H1 (cell line): Measurements from ENCODE around the gene CRTC1. TPM values are rescaled to one million over a fixed set of nuclear protein-coding genes. Genes with fewer than 3 reads are reported as not detected.

Experiments
- CTCF ChIA-PET: fragments of 300-600 bp; sonication (Branson Sonifier 250); formaldehyde crosslinking; loops from one replicate; lab custom pipeline; 2021; ENCODE audit not compliant: partially characterized antibody; lab: Charles Lee
- POLR2A ChIA-PET: fragments of 300-600 bp; sonication (Branson Sonifier 250); formaldehyde crosslinking; loops from one replicate; lab custom pipeline; 2021; ENCODE audit warnings: inconsistent platforms; ENCODE audit not compliant: partially characterized antibody; lab: Charles Lee
- DNase-seq, 2 experiments: peaks; one replicate each; pipeline versions ENCODE4 v3.0.0 to v3.0.0-alpha.2; 2010 to 2022; ENCODE audit warnings: low spot score in 2 of 2, low read depth in 1 of 2, mixed read lengths in 1 of 2
- FAIRE-seq: peaks from 2 replicates; lab custom pipeline; 2011; peaks lifted over from hg19 to GRCh38; lab: Jason Lieb, UNC
- H2AFZ ChIP-seq: 2 replicates; pipeline ENCODE4 v1.8.1; 2012; ENCODE audit warnings: low read length, inconsistent platforms
- H2AK5ac ChIP-seq: 2 replicates; pipeline ENCODE4 v1.6.1; 2013; ENCODE audit warnings: low read depth, low read length
- H2BK120ac ChIP-seq: replicated peaks from 2 replicates; pipeline ENCODE3; 2013; ENCODE audit warnings: low read depth, low read length, inconsistent platforms
- H2BK12ac ChIP-seq: 2 replicates; pipeline ENCODE4 v1.6.1; 2013; ENCODE audit warnings: low read depth, low read length
- H2BK15ac ChIP-seq: 2 replicates; pipeline ENCODE4 v1.6.1; 2013; ENCODE audit warnings: low read length
- H2BK20ac ChIP-seq: 2 replicates; pipeline ENCODE4 v1.6.1; 2013; ENCODE audit warnings: low read length
- H2BK5ac ChIP-seq: 2 replicates; pipeline ENCODE4 v1.6.1; 2013; ENCODE audit warnings: low read depth, low read length
- H3K14ac ChIP-seq: 2 replicates; pipeline ENCODE4 v1.6.1; 2013; ENCODE audit warnings: inconsistent platforms; ENCODE audit not compliant: insufficient read length
- H3K18ac ChIP-seq: 2 replicates; pipeline ENCODE4 v1.6.1; 2013; ENCODE audit warnings: low read length; ENCODE audit errors: extremely low read depth
- H3K23ac ChIP-seq: 2 replicates; pipeline ENCODE4 v1.6.1; 2013; ENCODE audit warnings: inconsistent platforms; ENCODE audit not compliant: insufficient read length
- H3K23me2 ChIP-seq: 2 replicates; pipeline ENCODE4 v1.6.1; 2013; ENCODE audit warnings: low read depth, low read length
- H3K27ac ChIP-seq: 2 replicates; pipeline ENCODE4 v1.6.1; 2011; ENCODE audit warnings: low read depth, low read length, inconsistent platforms
- H3K27me3 ChIP-seq, 4 experiments: replicated peaks in 1 of 4; 1 replicate in 1 of 4; 2 replicates in 3 of 4; pipeline versions ENCODE4 v1.6.1 to v1.8.1; 2011 to 2013; ENCODE audit warnings: low read length in 3 of 4, mild to moderate bottlenecking in 3 of 4, inconsistent platforms in 2 of 4, mixed read lengths in 2 of 4, moderate library complexity in 1 of 4; ENCODE audit not compliant: control insufficient read depth in 3 of 4, insufficient read depth in 3 of 4; ENCODE audit errors: extremely low read depth in 1 of 4
- H3K36me3 ChIP-seq, 4 experiments: 2 replicates each; pipeline versions ENCODE4 v1.6.1 to v1.8.1; 2011 to 2013; ENCODE audit warnings: mild to moderate bottlenecking in 4 of 4, low read length in 3 of 4, moderate library complexity in 2 of 4, control low read depth in 1 of 4, inconsistent platforms in 1 of 4; ENCODE audit not compliant: insufficient read depth in 4 of 4, control insufficient read depth in 2 of 4
- H3K4ac ChIP-seq: replicated peaks from 2 replicates; pipeline ENCODE3; 2013; ENCODE audit warnings: low read length, low read depth, mixed read lengths, inconsistent platforms; ENCODE audit not compliant: insufficient read length
- H3K4me1 ChIP-seq, 4 experiments: replicated peaks in 1 of 4; 1 replicate in 1 of 4; 2 replicates in 3 of 4; pipeline versions ENCODE4 v1.6.1 to v1.8.1; 2011 to 2013; ENCODE audit warnings: low read length in 3 of 4, inconsistent platforms in 2 of 4, mixed read lengths in 1 of 4; ENCODE audit not compliant: insufficient read depth in 4 of 4, control insufficient read depth in 3 of 4
- H3K4me2 ChIP-seq, 2 experiments: 2 replicates each; pipeline versions ENCODE4 v1.6.1 to v1.8.1; 2011 to 2013; ENCODE audit warnings: low read depth in 2 of 2, low read length in 2 of 2, control low read depth in 1 of 2, inconsistent platforms in 1 of 2, mild to moderate bottlenecking in 1 of 2; ENCODE audit not compliant: insufficient read depth in 1 of 2
- H3K4me3 ChIP-seq, 4 experiments: fragments of 200-600, 300-600 bp in 1 of 4; sonication (generic), shearing (Covaris generic), sonication (Bioruptor Twin) in 1 of 4; 2 replicates each; pipeline versions ENCODE4 v1.5.1 to v1.8.1; 2011 to 2016; ENCODE audit warnings: low read length in 4 of 4, low read depth in 3 of 4, control low read depth in 2 of 4, inconsistent platforms in 2 of 4, mild to moderate bottlenecking in 2 of 4, mixed read lengths in 1 of 4, moderate library complexity in 1 of 4; ENCODE audit not compliant: insufficient read depth in 2 of 4; ENCODE audit errors: extremely low read depth in 1 of 4
- H3K56ac ChIP-seq: replicated peaks from 2 replicates; pipeline ENCODE3; 2013; ENCODE audit warnings: low read depth, mild to moderate bottlenecking, mixed read lengths, low read length, inconsistent platforms; ENCODE audit not compliant: insufficient read length
- H3K79me1 ChIP-seq: 2 replicates; pipeline ENCODE4 v1.6.1; 2013; ENCODE audit warnings: low read depth, low read length, control low read depth
- H3K79me2 ChIP-seq, 2 experiments: 2 replicates each; pipeline versions ENCODE4 v1.6.1 to v1.8.1; 2012 to 2013; ENCODE audit warnings: low read length in 2 of 2, mild to moderate bottlenecking in 2 of 2, inconsistent platforms in 1 of 2; ENCODE audit not compliant: insufficient read depth in 2 of 2, control insufficient read depth in 1 of 2
- H3K9ac ChIP-seq, 4 experiments: replicated peaks in 1 of 4; 1 replicate in 1 of 4; 2 replicates in 3 of 4; pipeline versions ENCODE4 v1.6.1 to v1.8.1; 2011 to 2013; ENCODE audit warnings: low read depth in 3 of 4, low read length in 3 of 4, control low read depth in 2 of 4, mild to moderate bottlenecking in 2 of 4, moderate library complexity in 2 of 4, inconsistent platforms in 1 of 4; ENCODE audit errors: extremely low read depth in 1 of 4
- H3K9me3 ChIP-seq, 2 experiments: 2 replicates each; pipeline versions ENCODE4 v1.6.1 to v1.8.1; 2012 to 2013; ENCODE audit warnings: mild to moderate bottlenecking in 2 of 2, moderate library complexity in 2 of 2, control low read depth in 1 of 2, inconsistent platforms in 1 of 2, low read depth in 1 of 2, low read length in 1 of 2, mixed read lengths in 1 of 2; ENCODE audit not compliant: insufficient read depth in 2 of 2
- H4K20me1 ChIP-seq, 2 experiments: replicated peaks in 1 of 2; 2 replicates each; pipeline versions ENCODE3 to v1.8.1; 2011 to 2013; ENCODE audit warnings: inconsistent platforms in 2 of 2, low read length in 2 of 2, mild to moderate bottlenecking in 1 of 2; ENCODE audit not compliant: insufficient read depth in 2 of 2, control insufficient read depth in 1 of 2
- H4K5ac ChIP-seq: 2 replicates; pipeline ENCODE4 v1.6.1; 2013; ENCODE audit warnings: low read length, low read depth, mixed read lengths, inconsistent platforms; ENCODE audit not compliant: insufficient read length
- H4K8ac ChIP-seq: 2 replicates; pipeline ENCODE4 v1.8.0; 2013; ENCODE audit warnings: mild to moderate bottlenecking, moderate library complexity, low read length, inconsistent platforms; ENCODE audit not compliant: insufficient read depth; ENCODE audit errors: extremely low read depth
- H4K91ac ChIP-seq: replicated peaks from 2 replicates; pipeline ENCODE3; 2013; ENCODE audit warnings: low read length, mixed read lengths, inconsistent platforms; ENCODE audit not compliant: insufficient read length
- BACH1 ChIP-seq: IDR thresholded peaks from 2 replicates; pipeline ENCODE4 v1.6.1; 2012; ENCODE audit warnings: low read length, improper control_type of control experiment
- KDM5A ChIP-seq: fragments of 200-600 bp; IDR thresholded peaks from 2 replicates; pipeline ENCODE4 v1.7.1; 2012; ENCODE audit warnings: mild to moderate bottlenecking, low read length, inconsistent platforms, mixed read lengths
- MAFK ChIP-seq: IDR thresholded peaks from 2 replicates; pipeline ENCODE4 v1.6.1; 2012; ENCODE audit warnings: low read depth, mild to moderate bottlenecking, improper control_type of control experiment, low read length
- MAX ChIP-seq: IDR thresholded peaks from 2 replicates; pipeline ENCODE4 v1.6.1; 2012; ENCODE audit warnings: inconsistent platforms
- NANOG ChIP-seq: IDR thresholded peaks from 2 replicates; pipeline ENCODE4 v1.6.1; 2011; ENCODE audit warnings: low read length, low read depth, mild to moderate bottlenecking, inconsistent platforms; ENCODE audit not compliant: insufficient read depth, poor library complexity, severe bottlenecking
- PHF8 ChIP-seq: fragments of 200-600 bp; sonication (generic); conservative IDR thresholded peaks from 2 replicates; pipeline ENCODE4 v1.7.1; 2012; ENCODE audit warnings: low read depth, mild to moderate bottlenecking, inconsistent platforms, low read length, moderate library complexity
- POU5F1 ChIP-seq: IDR thresholded peaks from 2 replicates; pipeline ENCODE4 v1.6.1; 2011; ENCODE audit warnings: low read depth, mild to moderate bottlenecking, low read length, moderate library complexity
- SIX5 ChIP-seq: IDR thresholded peaks from 2 replicates; pipeline ENCODE4 v1.6.1; 2011; ENCODE audit warnings: mild to moderate bottlenecking, low read depth, low read length
- SUZ12 ChIP-seq: fragments of 200-600 bp; sonication (generic); IDR thresholded peaks from 2 replicates; pipeline ENCODE4 v1.6.1; 2012; ENCODE audit warnings: mild to moderate bottlenecking, inconsistent platforms, low read length, moderate library complexity, mixed read lengths
- TBP ChIP-seq: IDR thresholded peaks from 2 replicates; pipeline ENCODE4 v1.6.1; 2011; ENCODE audit warnings: low read depth, low read length, improper control_type of control experiment
- TCF12 ChIP-seq: IDR thresholded peaks from 2 replicates; pipeline ENCODE4 v1.6.1; 2011; ENCODE audit warnings: low read depth, mild to moderate bottlenecking, low read length
- YY1 ChIP-seq: IDR thresholded peaks from 2 replicates; pipeline ENCODE4 v1.6.1; 2011; ENCODE audit warnings: low read depth, mild to moderate bottlenecking, low read length
- ZNF274 ChIP-seq: IDR thresholded peaks from 2 replicates; pipeline ENCODE4 v1.7.0; 2012; ENCODE audit warnings: low read length, borderline replicate concordance; ENCODE audit errors: extremely low read depth
- WGBS, 2 experiments: shearing (Covaris generic) in 1 of 2; methylation state at CpG; one replicate each; pipeline versions ENCODE4 v1.1.6 to v1.1.7; 2013 to 2015; ENCODE audit warnings: low lambda C conversion rate in 2 of 2, mixed read lengths in 2 of 2, inconsistent platforms in 1 of 2, low coverage in 1 of 2, missing lambda C conversion rate in 1 of 2; ENCODE audit not compliant: insufficient replicate concordance in 2 of 2, insufficient coverage in 1 of 2, insufficient read length in 1 of 2; ENCODE audit errors: extremely low coverage in 1 of 2, missing lambda C conversion rate in 1 of 2; 5-methylcytosine and 5-hydroxymethylcytosine counted together
- polyA plus RNA-seq, 7 experiments: library from polyadenylated mRNA; depleted of rRNA in 3 of 7; stranded (reverse) in 5 of 7; unstranded in 2 of 7; fragments of >200 nt in 5 of 7; fragments of 200-250 nt in 2 of 7; gene quantifications; 1 replicate in 5 of 7; 2 replicates in 1 of 7; 4 replicates in 1 of 7; pipeline versions ENCODE4 v1.2.1 to v1.2.3, GENCODE V29; 2011 to 2013; ENCODE audit warnings: missing spikeins in 2 of 7, mixed read lengths in 2 of 7
- total RNA-seq: library from RNA; stranded (reverse); fragmentation: NEBNext Ultra II Directional; extraction: Animal tissue kit (Norgen Biotek cat#: 25700); gene quantifications from 2 replicates; pipeline ENCODE4 v1.2.1, GENCODE V29; 2021
- TF ChIP-seq, protein P1 (sequence below): IDR thresholded peaks from 2 replicates; pipeline ENCODE4 v1.6.1; 2011; ENCODE audit warnings: low read length, improper control_type of control experiment

CRTC1 gene
- total and polyA plus RNA-seq, 2 of the 8 experiments (the other 6 are each of a cell fraction or from before 2014, with no cell fraction given), result 2.9 to 8.5 TPM

DNA sequence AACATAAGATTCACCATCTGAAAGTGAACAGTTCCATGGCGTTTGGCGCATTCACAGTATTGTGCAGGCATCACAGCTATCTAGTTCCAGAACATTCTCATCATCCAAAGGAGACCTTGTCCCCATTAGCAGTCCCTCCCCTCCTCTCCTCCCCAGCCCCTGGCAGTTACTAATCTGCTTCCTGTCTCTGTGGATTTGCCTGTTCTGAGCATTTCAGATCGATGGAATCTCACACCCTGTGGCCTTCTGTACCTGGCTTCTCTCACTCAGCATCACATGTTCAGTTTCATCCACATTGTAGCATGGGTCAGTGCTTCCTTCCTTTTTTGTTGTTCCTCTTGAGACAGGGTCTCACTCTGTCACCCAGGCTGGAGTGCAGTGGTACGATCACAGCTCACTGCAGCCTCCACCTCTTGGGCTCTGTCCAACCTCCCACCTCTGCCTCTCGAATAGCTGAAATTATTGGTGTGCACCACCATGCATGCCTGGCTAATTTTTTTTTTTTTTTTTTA is 34.6 kb downstream of the CRTC1 start:
- H2BK15ac ChIP-seq, result no peak overlapping the region
- H4K20me1 ChIP-seq, result peaks cover 0 to 22% of the 10 kb centered on the region in 2 experiments
- CTCF ChIA-PET, result no interaction called here
- H2BK5ac ChIP-seq, result no peak overlapping the region
- no peak overlapping the region for H4K8ac ChIP-seq
- no peak overlapping the region for H3K18ac ChIP-seq
- H3K56ac ChIP-seq, result no peak overlapping the region
- H3K14ac ChIP-seq, result no peak overlapping the region
- peaks cover 0 to 3% (median 0%) of the 10 kb centered on the region in 4 experiments; a peak in 1 of 7 replicates for H3K4me1 ChIP-seq
- H3K9me3 ChIP-seq, result no peaks in the 10 kb centered on the region
- no peak overlapping the region for H2BK12ac ChIP-seq
- no peaks in the 10 kb centered on the region for H3K36me3 ChIP-seq
- H3K27me3 ChIP-seq, result no peaks in the 10 kb centered on the region
- H4K91ac ChIP-seq, result no peak overlapping the region
- H4K5ac ChIP-seq, result no peak overlapping the region
- H3K27ac ChIP-seq, result no peak overlapping the region
- H2BK120ac ChIP-seq, result no peak overlapping the region
- FAIRE-seq (no peak), DNase-seq (no peak)
- POLR2A ChIA-PET, result no interaction called here
- H3K4me3 ChIP-seq, result no peak overlapping the region
- H2AK5ac ChIP-seq, result no peak overlapping the region
- WGBS, 2 experiments, result 94% methylated on average over 5 of the region's 5 CpGs; no CpG with 5 or more reads in 1 of the 2 experiments
- peaks cover 0 to 1% of the 10 kb centered on the region in 2 experiments; a peak in 1 of 4 replicates for H3K79me2 ChIP-seq
- no peak overlapping the region for H3K4me2 ChIP-seq
- no peak overlapping the region for H2AFZ ChIP-seq
- 0 out of 2 replicates have a peak, but pooled peaks cover 2% of the 10 kb centered on the region for H3K23me2 ChIP-seq
- no peak overlapping the region for H3K23ac ChIP-seq
- H3K9ac ChIP-seq, result no peak overlapping the region
- H3K4ac ChIP-seq, result no peak overlapping the region
- H2BK20ac ChIP-seq, result no peak overlapping the region
- peaks cover 1% of the 10 kb centered on the region for H3K79me1 ChIP-seq
- TF ChIP-seq MAFK (no peak), SUZ12 (no peak), PHF8 (no peak), POU5F1 (no peak), TCF12 (no peak), BACH1 (no peak), YY1 (no peak), MAX (no peak), ZNF274 (no peak), KDM5A (no peak), SIX5 (no peak), NANOG (no peak), TBP (no peak)
- TF ChIP-seq, protein P1, sequence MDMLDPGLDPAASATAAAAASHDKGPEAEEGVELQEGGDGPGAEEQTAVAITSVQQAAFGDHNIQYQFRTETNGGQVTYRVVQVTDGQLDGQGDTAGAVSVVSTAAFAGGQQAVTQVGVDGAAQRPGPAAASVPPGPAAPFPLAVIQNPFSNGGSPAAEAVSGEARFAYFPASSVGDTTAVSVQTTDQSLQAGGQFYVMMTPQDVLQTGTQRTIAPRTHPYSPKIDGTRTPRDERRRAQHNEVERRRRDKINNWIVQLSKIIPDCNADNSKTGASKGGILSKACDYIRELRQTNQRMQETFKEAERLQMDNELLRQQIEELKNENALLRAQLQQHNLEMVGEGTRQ, result no peak
